Stimulated activated naive B cell treated with anti-CD40 and anti-IgM and Interleukin-4, amounts not matched to agents 10 μg/mL and 1 μg/mL and 100 μg/mL, for 72 hours (primary cell): ENCODE data around the gene GRK6.

ENCODE experiments used
- ATAC-seq, 2 donors: fragments of 150-1000 bp; cut with Tn5 transposase; replicated peaks; 2 replicates each; pipeline ENCODE4 v1.10.0; 2021; ENCODE audit warnings: moderate library complexity in 1 of 2
- DNase-seq: peaks from one replicate; pipeline ENCODE4 v3.0.0; 2021
- H3K27ac Mint-ChIP-seq: one replicate; pipeline ENCODE4 v1.8.0; 2022; ENCODE audit warnings: mild to moderate bottlenecking, mixed read lengths
- H3K27me3 Mint-ChIP-seq, 2 donors: one replicate each; pipeline ENCODE4 v1.8.0; 2022; ENCODE audit warnings: mixed read lengths in 2 of 2
- H3K36me3 Mint-ChIP-seq, 2 donors: one replicate each; pipeline ENCODE4 v1.8.0; 2022; ENCODE audit warnings: mixed read lengths in 2 of 2, mild to moderate bottlenecking in 1 of 2
- H3K4me1 Mint-ChIP-seq, 2 donors: one replicate each; pipeline ENCODE4 v1.8.0; 2022; ENCODE audit warnings: mixed read lengths in 2 of 2, mild to moderate bottlenecking in 1 of 2
- H3K4me3 Mint-ChIP-seq, 2 donors: one replicate each; pipeline ENCODE4 v1.8.0; 2022; ENCODE audit warnings: mild to moderate bottlenecking in 2 of 2, mixed read lengths in 2 of 2, moderate library complexity in 1 of 2
- H3K9me3 Mint-ChIP-seq, 2 donors: one replicate each; pipeline ENCODE4 v1.8.0; 2022; ENCODE audit warnings: mixed read lengths in 2 of 2, mild to moderate bottlenecking in 1 of 2

The GRK6 gene

DNA sequence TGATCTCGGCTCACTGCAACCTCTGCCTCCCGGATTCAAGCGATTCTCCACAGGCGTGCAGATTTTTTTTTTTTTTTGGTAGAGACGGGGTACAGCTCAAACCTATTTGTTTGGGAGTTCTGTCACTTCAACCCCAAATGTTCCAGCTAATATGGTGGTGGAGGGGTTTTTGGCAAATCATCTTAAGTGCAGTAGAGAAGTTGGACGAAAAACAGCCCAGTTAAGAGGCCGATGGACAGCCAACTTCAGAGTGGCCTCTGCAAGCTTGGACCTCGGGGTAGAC is 19.4 kb downstream of the GRK6 start:
- H3K36me3 Mint-ChIP-seq, result peaks cover 15 to 20% of the 10 kb centered on the region in 2 donors
- H3K4me3 Mint-ChIP-seq, result peak overlapping the region; percentile 64 to 74
- H3K9me3 Mint-ChIP-seq, result no peaks in the 10 kb centered on the region
- H3K4me1 Mint-ChIP-seq, result peaks cover 43 to 65% of the 10 kb centered on the region in 2 donors
- ATAC-seq (no peak), DNase-seq (no peak)
- H3K27ac Mint-ChIP-seq, result peak overlapping the region; percentile 94
- H3K27me3 Mint-ChIP-seq, result no peaks in the 10 kb centered on the region

DNA sequence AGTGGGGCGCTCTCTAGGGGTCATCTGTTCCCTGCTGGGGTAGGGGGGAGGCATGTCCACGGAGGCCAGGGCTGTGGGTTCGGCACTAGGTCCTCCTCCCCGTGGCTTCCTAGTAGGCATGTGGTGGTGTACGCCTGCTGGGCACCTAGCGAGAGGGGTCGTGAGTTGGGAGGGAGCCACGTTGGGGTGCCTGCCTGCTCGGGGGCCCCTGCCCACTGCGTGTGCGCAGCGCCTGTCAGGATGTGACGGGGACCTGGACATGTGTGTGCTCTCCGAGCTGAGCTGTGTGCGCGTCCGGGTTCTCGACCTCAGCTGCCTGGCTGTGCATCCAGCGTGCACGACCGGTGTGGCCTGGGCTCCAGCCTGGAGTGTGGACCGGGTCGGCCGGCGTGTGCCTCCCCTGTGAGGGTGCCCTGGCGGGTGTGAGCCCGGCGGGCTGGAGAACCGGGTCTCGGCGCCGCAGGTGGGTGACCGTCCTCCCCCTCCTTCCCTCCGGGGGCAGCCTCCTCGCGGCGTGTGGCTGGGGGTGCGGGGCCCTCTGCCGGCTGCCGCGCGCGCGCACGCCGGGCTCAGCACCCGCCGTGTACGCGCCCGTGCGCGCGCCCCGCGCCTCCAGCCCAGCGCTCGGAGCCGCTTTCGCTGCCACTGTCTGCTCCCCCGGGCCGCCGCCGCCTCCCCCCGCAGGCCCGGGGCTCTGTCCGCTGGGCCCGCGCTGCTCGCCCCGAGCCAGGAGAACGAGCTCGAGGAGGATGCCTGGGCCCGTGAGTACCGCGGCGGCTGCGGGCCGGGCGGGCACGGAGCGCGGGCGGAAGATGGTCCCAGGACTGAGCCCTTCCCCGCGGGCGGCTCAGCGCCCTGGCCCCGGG is 20.0 kb downstream of the GRK6 start, which contains the start of gene PRR7:
TSS of gene PRR7 (plus strand) at position 615 of the 866 bp plus-strand sequence. CDS start 8,254 bp downstream, outside the sequence.
- Mint-ChIP-seq H3K4me3 (peak within 1 kb of the TSS; percentile 77 to 82), H3K4me1 (peaks cover 43 to 65% of the 10 kb centered on the region in 2 donors), H3K36me3 (peaks cover 16 to 19% of the 10 kb centered on the region in 2 donors), H3K27ac (peak within 1 kb of the TSS; percentile 94), H3K9me3 (no peaks in the 10 kb centered on the region), H3K27me3 (no peaks in the 10 kb centered on the region)
- DNase-seq (peak; percentile 67), ATAC-seq (peak; percentile 66 to 73)

- peak; percentile 20 to 35 for ATAC-seq
- Mint-ChIP-seq H3K36me3 (peaks cover 13 to 14% of the 10 kb centered on the region in 2 donors), H3K4me1 (peaks cover 41 to 65% of the 10 kb centered on the region in 2 donors), H3K27me3 (no peaks in the 10 kb centered on the region), H3K4me3 (peak overlapping the region; percentile 77 to 82), H3K9me3 (no peaks in the 10 kb centered on the region), H3K27ac (no peak overlapping the region)
- peak; percentile 46 for DNase-seq
Observed at GRCh38 chr5:177447066-177447610, 20.7 kb downstream of the GRK6 start.

- Mint-ChIP-seq H3K4me1 (peaks cover 41 to 71% of the 10 kb centered on the region in 2 donors), H3K4me3 (peak overlapping the region; percentile 77 to 82), H3K9me3 (no peaks in the 10 kb centered on the region), H3K27ac (peak overlapping the region; percentile 91), H3K27me3 (no peaks in the 10 kb centered on the region), H3K36me3 (peaks cover 9% of the 10 kb centered on the region in 2 donors)
- ATAC-seq (peak; percentile 8 to 20), DNase-seq (no peak)
Observed at GRCh38 chr5:177447611-177448243, 21.3 kb downstream of the GRK6 start.

- DNase-seq, result no peak
- Mint-ChIP-seq H3K27me3 (no peaks in the 10 kb centered on the region), H3K4me1 (peaks cover 46 to 77% of the 10 kb centered on the region in 2 donors), H3K27ac (peak overlapping the region; percentile 91), H3K9me3 (no peaks in the 10 kb centered on the region), H3K4me3 (peak overlapping the region; percentile 77 to 82), H3K36me3 (peaks cover 7 to 9% of the 10 kb centered on the region in 2 donors)
- ATAC-seq, result no peak
Observed at GRCh38 chr5:177448244-177448950, 21.9 kb downstream of the GRK6 start.

DNA sequence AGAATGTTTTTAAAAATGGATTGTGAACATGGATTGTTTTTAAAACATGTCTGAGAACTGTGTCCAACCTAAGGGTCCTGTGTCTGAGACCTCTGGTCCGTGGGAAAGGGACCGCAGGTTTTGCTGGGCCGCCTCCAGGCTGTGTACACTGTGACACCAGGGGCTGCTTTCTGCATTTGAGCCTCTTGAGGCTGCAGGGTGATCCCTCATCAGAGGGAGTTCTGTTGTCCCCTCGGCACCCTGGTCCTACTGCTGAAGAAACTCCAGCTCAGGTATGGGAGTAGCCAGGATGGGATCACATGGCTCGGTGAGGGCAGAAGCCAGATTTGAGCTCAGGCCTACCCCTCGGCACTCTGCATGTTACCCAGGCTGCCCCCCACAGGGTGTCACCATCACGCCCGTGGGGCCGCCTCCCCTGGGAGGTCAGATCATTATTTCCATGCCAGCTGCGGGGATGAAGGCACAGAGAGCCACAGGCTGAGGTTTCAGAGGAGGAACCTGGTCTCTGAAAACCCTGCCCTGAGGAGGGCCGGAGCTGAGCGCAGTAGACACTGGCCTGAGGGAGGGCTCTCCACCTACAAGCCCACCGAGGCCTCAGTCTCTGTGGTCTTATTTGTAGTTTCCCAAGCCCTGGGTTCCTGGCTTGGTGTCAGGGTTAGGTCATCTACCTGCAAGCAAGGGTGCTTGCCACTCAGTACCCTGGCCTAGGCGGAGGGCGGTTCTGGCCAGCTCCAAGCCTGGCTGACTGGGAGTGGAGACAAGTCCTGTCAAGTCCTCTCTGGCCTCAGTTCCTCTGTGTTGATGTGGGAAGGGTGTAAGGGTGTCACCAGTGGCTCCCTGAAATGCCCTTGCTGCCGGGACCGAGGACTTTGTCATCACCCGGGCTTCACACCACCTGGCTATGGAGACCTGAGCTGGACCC is 22.9 kb downstream of the GRK6 start:
- H3K4me3 Mint-ChIP-seq, result no peak overlapping the region
- peaks cover 48 to 78% of the 10 kb centered on the region in 2 donors for H3K4me1 Mint-ChIP-seq
- DNase-seq (no peak), ATAC-seq (no peak)
- peaks cover 6 to 7% of the 10 kb centered on the region in 2 donors for H3K36me3 Mint-ChIP-seq
- no peak overlapping the region for H3K27ac Mint-ChIP-seq
- H3K27me3 Mint-ChIP-seq, result no peaks in the 10 kb centered on the region
- no peaks in the 10 kb centered on the region for H3K9me3 Mint-ChIP-seq

DNA sequence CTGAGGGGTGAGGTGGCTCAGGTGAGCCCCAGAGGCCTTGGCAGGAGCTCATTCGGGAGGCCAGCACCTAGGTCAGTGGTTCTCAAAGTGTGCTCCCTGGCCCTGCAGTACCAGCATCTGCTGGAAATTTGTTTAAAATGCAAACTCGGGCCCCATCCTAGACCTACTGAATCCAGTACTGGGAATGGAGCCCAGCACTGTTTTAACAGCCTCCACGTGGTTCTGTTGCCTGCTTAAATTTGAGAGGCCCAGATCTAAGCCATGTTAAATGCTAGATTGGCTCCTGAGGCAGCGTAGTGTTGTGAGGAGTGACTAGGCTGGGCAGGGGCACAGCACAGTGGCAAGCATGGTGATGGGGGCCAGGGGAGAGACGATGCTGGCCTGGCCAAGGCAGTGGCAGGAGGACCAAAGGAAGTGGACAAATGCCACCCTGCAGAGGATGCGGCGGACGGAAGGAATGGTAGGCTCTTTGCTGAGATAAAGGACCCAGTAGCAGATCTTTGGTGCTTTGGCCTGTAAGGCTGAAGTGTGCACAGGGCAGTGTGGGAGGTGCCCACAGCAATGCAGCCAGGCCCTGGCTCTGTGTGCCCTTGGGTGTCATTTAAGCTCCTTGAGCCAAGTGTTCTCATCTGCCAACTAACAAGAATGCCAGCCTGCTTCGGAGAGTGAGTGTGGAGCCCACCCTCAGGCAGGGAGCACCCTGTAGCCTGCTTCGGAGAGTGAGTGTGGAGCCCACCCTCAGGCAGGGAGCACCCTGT is 24.4 kb downstream of the GRK6 start:
- Mint-ChIP-seq H3K36me3 (peaks cover 6 to 7% of the 10 kb centered on the region in 2 donors), H3K4me3 (no peak overlapping the region), H3K4me1 (peaks cover 37 to 63% of the 10 kb centered on the region in 2 donors), H3K9me3 (no peaks in the 10 kb centered on the region), H3K27me3 (no peaks in the 10 kb centered on the region), H3K27ac (peak overlapping the region; percentile 76)
- DNase-seq (no peak), ATAC-seq (no peak)

DNA sequence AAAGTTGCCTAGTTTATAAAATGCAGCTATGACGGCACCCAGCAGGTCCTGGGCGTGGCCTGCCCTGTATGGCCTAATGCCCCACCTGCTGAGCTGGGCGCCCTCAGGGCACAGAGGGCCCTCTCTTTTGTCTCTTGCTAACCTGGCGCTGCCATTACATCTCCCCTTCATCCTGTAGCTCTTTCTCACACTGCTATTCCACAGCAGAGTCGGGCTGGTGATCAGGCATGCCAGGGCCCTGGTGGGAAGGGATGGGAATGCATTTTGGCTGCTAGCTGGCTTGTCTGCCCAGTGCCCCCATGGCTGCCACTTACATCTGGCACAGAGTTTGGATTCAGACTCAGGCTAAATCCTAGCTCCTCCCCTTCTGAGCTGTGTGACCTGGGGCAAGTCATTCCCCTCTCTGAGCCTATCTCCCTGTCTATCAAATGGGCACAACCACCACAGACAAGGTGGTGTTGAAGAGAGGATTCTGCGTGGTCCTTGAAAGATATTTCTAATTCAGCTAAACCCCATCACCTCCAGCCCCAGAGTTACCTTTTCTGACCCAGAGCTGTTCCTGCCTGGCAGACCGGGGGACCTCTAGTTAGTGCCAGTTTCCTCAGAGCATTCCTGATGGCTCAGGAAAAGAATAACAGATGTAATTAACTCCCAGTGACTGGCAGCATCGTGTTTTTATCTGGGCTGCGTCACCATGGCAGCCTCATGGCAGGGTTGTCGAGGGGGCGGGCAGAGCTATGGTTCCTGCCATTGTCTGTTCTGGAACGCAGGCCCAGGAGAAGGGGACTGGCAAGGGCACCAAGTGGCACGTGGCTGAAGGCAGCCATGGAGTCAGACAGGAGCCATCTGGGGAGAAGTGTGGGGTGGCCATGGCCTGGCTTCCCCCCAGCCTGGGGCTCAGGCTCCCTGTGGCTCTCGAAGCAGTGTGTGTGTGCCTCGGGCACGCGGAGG is 26.5 kb downstream of the GRK6 start:
- Mint-ChIP-seq H3K27me3 (no peaks in the 10 kb centered on the region), H3K27ac (peak overlapping the region; percentile 95)
- no peak for DNase-seq

DNA sequence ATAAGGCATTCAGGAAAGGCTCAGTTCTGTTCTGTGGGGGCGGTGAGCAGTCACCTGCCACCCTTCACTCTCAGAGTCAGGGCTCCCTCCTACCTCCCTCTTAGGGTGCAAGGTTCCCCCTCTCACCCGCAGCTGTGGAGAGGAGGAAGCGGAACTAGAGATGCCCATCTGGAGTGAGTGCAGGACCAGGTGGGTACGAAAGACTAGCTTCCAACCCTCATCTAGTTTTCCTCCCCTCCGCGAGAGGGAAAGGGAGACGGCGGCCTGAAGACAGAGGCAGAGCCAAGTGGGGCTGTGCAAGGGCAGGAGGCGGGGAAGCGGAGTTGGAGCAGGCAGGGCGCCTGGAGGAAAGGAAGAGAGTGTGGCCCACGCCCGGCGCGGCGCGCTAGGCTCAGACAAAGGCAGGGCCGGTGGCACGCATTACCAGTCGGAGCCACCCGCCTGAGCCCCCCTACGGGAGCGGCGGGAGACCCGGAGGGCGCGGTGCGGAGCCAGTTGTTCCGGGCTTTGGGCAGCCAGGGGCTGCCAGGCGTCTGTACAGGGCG is 27.4 kb downstream of the GRK6 start:
- peak; percentile 15 to 19 for ATAC-seq
- Mint-ChIP-seq H3K36me3 (peaks cover 6 to 9% of the 10 kb centered on the region in 2 donors), H3K4me1 (peaks cover 25 to 61% of the 10 kb centered on the region in 2 donors), H3K27ac (peak overlapping the region; percentile 95), H3K27me3 (no peaks in the 10 kb centered on the region), H3K9me3 (no peaks in the 10 kb centered on the region), H3K4me3 (peak overlapping the region; percentile 83 to 94)
- DNase-seq, result no peak

More for the DNA sequence above, 26.5 kb downstream of the GRK6 start:
- H3K4me3 Mint-ChIP-seq, result peak overlapping the region; percentile 83 to 94
- peaks cover 33 to 70% of the 10 kb centered on the region in 2 donors for H3K4me1 Mint-ChIP-seq
- no peak for ATAC-seq
- no peaks in the 10 kb centered on the region for H3K9me3 Mint-ChIP-seq
- peaks cover 6 to 9% of the 10 kb centered on the region in 2 donors for H3K36me3 Mint-ChIP-seq

GRCh38 chr5:177454397-177455035 is 28.0 kb downstream of the GRK6 start:
- H3K9me3 Mint-ChIP-seq, result no peaks in the 10 kb centered on the region
- peak; percentile 93 for DNase-seq

DNA sequence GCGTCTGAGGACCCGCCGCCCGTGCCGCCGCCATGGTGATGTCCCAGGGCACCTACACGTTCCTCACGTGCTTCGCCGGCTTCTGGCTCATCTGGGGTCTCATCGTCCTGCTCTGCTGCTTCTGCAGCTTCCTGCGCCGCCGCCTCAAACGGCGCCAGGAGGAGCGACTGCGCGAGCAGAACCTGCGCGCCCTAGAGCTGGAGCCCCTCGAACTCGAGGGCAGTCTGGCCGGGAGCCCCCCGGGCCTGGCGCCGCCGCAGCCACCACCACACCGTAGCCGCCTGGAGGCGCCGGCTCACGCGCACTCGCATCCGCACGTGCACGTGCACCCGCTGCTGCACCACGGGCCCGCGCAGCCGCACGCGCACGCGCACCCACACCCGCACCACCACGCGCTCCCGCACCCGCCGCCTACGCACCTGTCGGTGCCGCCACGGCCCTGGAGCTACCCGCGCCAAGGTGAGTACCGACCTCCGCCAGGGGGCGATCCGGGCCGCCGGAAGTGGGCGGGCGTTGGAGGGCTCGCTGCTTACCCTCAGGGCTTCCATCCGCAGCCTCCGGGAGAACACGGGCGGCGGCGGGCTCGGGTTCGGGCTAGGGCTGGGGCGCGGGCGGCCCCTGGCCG is 28.7 kb downstream of the GRK6 start:
- Mint-ChIP-seq H3K9me3 (no peaks in the 10 kb centered on the region), H3K27ac (peak overlapping the region; percentile 79), H3K4me1 (peaks cover 22 to 51% of the 10 kb centered on the region in 2 donors)

More at GRCh38 chr5:177454397-177455035, 28.0 kb downstream of the GRK6 start:
- Mint-ChIP-seq H3K4me3 (peak overlapping the region; percentile 83 to 86), H3K4me1 (peaks cover 22 to 55% of the 10 kb centered on the region in 2 donors), H3K27me3 (no peaks in the 10 kb centered on the region), H3K36me3 (peaks cover 6 to 9% of the 10 kb centered on the region in 2 donors), H3K27ac (peak overlapping the region; percentile 79)
- peak; percentile 62 to 64 for ATAC-seq

More for the DNA sequence above, 28.7 kb downstream of the GRK6 start:
- ATAC-seq, result peak; percentile 65 to 69
- peak; percentile 94 for DNase-seq
- Mint-ChIP-seq H3K4me3 (peak overlapping the region; percentile 83 to 86), H3K36me3 (peaks cover 6 to 9% of the 10 kb centered on the region in 2 donors), H3K27me3 (no peaks in the 10 kb centered on the region)
